Measurements from ENCODE around the gene KCNC1.

KCNC1 gene

DNA sequence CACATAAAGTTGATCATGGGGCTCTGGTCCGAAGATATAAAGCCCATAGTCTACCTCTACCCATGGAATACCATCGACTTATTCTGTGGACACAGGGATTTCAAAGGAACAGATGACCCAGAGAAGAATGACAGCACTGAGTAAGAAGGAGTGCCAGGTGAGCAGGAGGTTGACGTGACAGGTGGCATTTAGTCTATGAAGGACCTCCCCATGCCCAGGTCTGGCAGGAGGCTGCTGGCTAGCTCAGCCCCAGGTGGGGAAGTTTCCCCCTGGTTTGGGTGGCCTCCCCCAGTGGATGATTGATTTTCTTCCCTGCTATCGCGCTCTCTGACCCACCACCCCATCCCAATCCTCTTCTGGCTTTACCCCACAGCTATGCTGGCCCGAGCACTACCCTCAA lies 39.1 kb downstream of the KCNC1 start:
- DNase-seq (ENCODE audit: low spot score), result no peak

DNA sequence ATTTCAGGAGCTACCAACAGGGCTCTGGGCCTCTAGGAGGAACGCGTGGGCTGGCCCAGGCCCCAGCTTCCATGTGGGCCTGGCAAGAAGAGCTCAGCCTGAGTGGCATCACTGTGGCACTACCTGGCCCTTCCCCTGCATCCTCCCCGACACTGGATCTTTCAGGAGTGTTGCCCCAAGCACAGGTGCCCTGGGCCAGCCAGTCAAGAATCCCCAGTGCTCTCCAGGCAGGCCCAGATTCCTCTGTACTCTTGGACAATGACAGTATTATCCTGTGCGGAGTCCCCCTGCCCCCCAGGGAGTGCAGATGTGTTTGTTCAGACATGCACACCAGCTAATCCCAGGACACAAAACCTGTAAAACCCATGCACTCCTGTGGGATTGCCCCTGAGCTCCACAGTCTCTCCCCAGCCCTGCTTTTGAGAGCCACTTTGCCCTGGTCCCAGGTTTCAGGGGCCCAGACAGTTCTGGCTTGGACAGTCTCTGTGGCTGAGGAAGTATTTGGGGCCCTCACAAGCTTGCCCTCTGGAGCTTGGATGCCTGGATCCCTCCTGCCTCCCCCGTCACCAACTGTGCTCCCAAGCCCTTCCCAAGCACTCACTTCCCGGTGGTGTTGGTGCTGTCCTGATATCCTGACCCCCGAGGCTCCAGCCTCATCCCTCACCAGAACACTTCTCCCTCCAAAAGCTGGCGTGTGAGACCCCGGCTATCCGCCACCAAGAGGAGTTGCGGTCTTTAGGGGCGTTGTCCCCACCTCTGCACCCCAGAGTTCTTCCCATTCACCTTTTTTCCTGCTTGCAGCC lies 39.9 kb downstream of the KCNC1 start:
- DNase-seq (ENCODE audit: low spot score), result no peak

DNA sequence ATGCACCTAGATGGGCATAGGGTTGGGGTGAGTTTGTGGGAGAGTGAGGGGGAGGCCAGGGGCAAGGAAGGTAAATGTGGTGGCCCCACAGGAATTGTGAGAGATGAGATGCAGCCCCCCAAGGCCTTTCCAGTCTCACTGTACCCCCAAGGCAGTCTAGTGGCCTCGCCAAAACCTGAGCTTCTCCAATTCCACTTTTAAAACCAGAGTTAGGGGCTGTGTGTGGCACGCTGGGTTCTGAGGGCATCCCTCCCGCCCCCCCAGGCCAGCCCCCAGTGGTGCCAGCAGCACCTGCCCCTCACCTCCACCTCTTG lies 40.4 kb downstream of the KCNC1 start:
- no peak for DNase-seq (ENCODE audit: low spot score)

DNA sequence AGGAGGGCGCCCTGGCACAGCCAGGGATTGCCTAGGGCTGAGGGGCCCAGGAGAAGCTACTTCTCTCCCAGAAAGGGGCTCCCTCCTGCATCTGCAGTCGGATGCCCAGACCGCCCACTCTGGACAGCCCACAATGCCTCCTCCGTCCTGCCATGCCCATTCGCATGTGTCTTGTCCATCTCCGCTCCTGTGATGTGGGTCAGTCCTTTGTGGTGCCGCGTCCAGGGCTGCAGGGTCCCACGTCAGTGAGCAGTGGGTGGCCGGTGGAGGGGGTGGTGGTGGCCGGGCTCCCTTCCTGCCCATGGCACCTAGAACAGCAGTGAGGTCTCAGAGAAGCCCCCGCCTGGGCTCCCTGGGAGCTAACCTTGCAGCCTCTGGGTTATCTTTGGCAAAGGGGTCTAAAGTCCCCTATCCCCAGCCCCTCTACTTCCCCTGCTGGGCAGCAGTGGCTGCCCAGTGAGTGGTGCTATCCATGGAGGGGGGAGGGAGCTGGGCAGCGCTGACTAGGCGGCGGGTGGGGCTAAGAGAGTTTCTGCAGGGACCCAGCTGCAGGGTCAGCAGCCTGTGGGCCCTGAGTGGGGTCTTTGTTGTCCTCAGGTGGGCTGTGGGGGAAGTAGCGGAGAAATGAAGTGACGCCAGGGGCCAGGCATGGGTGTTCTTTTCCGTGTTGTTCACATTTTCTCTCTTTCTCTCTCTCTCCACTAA lies 41.1 kb downstream of the KCNC1 start:
- DNase-seq (ENCODE audit: low spot score), result no peak

DNA sequence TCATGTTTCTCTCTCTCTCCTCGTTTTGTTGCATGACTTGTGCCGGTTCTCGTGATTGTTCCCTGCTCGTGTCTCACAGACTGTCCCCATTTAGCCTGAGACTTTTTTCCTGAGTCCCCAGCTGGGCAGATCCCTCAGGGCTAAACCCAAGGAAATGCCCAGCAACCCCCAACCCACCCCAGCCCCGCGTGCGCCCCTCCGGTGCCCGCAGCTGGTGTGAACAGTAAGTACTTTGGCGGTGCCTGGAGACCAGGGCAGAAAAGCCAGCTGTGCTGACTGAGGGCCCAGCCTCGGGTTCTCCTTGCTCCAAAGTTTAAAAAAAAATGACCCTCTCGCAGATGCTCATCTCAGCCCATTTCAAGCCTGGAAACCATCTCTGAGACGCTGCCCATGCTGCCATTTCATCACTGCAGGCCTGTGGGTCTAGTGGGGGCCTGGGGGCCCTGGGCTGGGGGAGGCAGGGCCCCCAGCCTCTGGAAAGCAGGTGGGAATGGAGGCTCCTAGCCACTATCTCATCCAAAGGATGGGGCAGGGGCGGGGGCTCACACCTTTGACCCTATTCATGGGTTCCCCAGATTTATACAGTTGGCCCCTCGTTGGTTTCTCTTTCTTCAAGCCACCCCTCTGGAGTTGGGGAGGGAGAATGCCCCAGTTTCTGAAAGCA lies 41.8 kb downstream of the KCNC1 start:
- DNase-seq (ENCODE audit: low spot score), result no peak

DNA sequence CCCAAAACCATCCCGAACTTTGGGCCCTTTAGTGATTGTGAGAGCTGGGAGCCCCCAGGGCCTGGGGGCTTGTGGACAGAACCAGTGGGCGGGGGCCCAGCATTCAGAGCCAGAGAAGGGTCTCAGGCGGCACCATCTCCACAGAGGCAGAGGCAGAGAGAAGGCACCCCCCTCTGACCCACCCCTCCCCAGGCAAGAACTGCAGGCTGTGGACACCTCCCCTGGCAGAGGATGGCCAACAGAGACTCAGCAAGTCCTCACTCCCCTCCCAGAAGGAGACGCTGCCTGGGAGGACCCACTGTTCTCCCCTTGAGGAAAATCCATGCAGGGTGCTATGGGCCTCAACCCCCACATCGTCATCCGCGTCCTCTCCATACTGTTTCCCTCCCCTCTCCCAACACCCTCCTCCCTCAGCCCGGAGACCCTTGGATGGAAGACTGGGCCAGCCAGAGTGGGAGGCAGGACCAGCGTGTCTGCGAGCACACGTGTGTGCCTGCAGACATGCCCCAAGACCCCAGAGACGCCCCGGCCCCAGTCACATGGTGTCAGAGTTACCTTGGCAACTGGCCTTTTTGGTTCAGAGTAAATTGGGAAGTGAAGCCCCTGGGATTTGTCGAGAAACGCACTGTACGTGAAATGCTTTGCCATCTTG lies 42.6 kb downstream of the KCNC1 start:
- DNase-seq (ENCODE audit: low spot score), result no peak

DNA sequence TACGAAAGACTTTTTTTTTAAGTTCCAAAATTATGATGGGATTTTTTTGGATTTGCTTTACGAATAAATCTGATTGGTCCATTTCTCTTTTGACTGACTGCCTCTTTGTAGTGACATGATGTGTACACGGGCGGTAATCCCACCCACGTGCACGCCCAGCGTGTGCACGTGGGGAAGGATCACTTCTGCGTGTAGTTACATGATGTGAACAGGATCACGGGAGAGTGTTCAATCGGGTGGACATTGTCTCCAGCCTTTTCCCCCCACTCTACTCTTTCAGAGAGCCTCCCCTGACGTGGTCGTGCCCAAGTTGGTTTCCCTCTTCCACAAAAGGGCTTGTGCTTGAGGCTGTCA lies 43.1 kb downstream of the KCNC1 start:
- DNase-seq (ENCODE audit: low spot score), result no peak

DNA sequence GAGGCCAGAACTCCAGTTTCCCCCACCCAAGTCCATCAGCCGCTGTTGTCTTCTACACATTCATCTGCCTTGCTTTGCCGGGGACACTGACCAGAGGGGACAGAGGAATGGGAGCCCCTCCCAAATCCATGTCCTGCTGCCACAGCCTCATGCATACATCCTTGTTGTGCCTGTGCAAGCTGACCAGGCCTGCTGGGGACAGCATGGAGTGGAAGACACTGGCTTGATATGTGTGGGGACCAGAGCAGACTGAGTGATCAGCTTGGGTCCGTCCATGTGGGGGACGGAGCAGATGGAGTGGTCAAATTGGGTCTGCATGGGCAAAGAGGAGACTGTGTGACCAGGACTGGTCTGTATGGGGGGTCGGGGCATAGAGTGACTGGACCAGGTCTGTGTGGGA lies 43.8 kb downstream of the KCNC1 start:
- DNase-seq (ENCODE audit: low spot score), result no peak

DNA sequence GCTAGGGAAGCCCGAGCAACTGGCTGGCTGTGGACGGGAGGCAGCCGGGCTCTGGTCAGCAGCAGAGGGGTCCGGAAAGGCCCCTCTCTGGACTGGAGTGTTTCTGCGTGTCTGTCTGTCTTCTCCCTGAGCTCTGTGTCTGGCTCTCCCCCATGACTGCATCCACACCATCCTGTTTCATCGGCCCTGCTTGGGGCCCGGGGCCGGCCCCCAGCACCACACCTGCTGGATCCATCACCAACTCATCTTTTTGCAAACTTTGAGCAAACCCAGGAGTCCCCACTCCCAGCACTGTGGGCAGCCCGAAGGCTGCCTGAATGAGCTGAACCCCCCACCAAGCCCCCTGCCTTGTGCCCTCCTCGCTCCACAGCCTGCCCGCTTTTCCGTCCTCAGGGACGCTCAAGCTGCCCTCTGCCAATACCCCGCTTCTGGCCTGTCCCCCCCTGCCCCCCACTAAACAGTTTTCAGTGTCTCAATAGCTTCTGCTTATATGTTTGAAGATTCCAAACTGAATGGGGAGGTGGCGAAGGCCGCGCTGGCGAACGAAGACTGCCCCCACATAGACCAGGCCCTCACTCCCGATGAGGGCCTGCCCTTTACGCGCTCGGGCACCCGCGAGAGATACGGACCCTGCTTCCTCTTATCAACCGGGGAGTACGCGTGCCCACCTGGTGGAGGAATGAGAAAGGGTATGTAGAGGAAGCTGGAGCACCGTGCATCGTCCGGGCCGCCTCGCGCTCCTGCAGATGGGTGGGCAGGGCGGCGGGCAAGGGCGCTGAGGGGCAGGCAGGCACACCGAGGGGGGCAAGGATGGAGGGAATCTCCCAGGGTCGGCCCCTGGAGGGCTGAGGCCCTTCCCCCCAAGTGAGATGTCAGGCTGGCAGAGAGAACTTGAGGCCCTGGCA lies 44.6 kb downstream of the KCNC1 start:
- DNase-seq (ENCODE audit: low spot score), result no peak

DNA sequence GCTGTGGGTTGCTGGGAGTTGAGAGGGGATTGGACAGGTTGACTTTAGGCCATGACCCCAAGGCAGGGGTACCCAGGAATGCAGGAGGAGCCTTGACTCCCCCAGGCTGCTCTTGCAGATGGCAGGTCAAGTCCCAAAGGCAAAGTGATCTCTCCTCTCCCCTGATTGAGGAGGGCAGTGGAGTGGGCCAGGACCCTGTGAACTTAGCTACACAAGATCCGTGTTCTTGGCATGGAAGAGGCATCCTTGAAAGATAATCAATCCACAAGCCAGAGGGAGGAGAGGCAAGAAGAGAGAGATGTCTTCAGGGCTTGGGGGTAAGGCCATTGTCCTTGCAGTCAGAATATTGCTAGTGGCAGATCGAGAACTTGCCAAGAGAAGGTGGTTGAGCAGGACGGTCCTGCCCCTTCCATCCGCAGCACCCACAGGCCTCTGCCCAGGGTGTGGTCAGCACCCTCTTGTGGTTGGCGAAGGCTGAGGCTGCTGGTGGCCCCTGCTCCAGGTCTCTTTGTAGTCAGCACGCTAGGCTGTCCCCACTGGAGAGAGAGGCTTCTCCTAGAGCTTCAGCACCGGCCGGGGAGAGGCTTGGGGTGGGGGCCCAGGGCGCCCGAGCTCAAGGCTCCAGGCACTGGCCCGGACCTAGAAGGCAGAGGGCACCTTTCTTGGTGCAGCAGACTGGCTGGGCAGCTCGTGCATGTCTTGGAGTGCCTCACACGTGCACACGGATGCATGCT lies 45.4 kb downstream of the KCNC1 start:
- DNase-seq (ENCODE audit: low spot score), result no peak

DNA sequence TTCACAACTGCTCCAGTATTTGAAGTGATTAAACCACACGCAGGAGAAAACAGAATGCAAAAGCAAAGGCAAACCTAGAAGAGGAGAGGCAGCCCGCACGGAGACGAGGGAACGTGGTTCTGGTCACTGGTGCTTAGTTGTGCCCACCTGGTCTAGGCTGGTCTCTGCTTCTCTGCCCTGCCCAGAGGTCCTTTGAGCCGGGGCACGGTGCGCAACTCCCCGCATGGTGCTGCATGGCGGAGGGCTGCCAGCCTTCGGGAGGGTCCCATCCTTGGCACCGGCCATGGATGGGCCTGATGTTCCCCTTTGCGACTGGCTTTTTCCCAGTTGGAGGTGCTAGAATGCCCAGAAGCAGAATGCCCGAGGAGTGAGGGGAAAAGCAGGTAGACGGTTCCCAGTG lies 46.1 kb downstream of the KCNC1 start:
- DNase-seq (ENCODE audit: low spot score), result no peak

DNA sequence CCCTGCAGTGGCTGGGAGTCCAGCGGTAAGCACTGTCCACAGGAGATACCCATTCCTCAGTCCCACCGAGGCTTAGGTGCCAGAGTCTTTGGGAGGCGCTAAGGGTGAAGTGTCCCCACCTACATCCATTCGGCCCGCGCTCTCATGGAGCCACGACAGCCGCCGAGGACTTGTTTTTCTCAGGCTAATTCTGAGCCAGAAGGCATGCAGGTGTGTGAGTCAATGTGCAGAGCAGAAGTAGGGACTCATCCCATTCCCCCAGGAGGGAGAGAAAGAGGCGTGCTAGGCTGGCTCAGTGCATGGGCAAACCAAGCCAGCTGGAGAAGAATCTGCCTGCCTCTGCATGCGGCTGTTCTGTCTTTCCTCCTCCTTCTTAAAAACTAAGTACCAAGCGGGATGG lies 46.6 kb downstream of the KCNC1 start:
- no peak for DNase-seq (ENCODE audit: low spot score)

DNA sequence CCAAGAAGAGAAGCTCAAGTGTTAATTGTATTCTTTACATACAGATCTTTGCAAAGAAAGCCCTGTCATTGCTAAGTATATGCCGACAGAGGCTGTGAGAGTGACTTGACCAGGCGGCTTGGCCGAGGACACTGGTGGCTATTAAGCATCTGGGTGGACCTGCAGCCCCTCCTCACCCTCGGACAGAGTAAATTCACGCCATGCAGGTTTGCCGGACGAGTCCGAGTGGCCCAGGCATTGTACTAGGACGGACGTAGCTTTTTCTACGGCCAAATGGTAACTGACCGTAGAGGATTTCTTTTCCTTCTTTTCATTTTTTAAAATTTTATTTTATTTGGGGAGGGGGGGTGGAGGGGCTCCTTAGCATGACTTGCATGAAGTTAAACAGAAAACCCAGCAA lies 47.0 kb downstream of the KCNC1 start:
- no peak for DNase-seq (ENCODE audit: low spot score)

DNA sequence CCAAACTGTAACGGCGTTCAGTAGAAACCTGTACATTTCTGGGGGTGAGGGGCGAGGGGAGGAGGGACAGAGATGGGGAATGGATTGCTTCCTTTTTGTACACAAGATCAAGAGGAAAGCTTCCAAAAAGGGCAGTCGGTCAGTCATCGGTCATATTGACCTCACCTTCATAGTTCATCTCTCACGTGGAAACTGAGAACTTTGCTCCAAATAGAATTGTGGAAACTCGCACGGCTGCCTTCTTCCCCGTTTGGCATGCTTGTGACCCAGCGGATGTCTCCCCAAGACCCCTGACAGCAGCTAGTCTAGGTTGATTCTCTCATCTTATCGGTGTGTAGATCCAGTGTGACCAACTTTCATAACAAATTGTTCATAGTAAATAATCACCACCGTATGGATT lies 47.6 kb downstream of the KCNC1 start:
- no peak for DNase-seq (ENCODE audit: low spot score)

DNA sequence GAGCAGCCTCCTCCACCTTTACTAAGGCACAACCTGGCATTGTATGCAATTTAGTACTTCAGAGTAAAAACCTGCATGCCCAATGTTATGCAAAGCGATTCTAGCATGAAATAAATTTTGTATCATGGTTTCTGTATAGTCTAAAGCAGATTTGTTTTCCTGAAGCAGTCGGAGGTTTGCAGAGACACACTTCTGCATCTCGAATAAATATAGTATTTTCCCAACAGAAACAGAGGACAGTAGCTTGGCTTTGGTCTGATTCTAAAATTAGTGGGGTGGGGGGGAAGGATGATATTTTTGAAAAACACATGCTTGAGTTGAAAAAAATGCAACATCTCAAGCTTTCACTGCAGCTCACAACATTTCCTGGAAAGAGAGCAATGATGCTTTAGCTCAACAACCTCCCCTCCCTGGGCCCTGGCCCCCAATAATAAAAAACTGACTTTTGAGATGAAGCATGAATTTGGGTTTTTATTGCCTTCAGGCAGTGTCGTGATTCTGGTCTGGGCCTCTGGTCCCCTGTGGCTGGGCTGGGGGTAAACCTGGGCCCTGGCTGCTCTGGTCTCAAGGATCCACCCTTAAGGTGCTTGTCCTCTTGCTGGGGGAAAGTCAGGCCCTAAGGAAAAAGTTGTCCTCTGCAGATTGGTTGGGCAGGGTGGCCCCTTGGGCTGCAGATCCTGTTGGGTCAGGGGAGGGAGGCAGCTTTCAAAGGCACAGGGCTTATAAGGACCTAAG lies 48.2 kb downstream of the KCNC1 start:
- DNase-seq (ENCODE audit: low spot score), result no peak

DNA sequence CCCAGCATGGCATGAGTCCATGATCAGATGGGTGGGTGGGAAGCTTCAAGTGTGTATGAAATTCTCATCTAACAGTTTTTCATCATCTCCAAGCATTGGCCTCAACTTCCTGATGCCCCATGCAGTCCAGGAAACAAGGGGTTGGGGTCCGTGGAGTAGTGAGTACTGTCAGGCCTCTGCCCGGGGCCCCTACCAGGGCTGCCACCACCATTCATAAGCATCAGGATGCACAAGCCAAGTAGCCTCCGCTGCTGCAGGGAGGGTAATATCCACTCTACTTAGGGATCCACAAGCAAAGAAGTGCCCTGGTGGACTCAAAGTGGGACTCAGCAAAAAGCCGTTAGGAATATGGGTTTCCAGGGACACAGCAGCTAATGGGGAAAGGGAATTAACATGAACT lies 49.3 kb downstream of the KCNC1 start:
- no peak for DNase-seq (ENCODE audit: low spot score)

DNA sequence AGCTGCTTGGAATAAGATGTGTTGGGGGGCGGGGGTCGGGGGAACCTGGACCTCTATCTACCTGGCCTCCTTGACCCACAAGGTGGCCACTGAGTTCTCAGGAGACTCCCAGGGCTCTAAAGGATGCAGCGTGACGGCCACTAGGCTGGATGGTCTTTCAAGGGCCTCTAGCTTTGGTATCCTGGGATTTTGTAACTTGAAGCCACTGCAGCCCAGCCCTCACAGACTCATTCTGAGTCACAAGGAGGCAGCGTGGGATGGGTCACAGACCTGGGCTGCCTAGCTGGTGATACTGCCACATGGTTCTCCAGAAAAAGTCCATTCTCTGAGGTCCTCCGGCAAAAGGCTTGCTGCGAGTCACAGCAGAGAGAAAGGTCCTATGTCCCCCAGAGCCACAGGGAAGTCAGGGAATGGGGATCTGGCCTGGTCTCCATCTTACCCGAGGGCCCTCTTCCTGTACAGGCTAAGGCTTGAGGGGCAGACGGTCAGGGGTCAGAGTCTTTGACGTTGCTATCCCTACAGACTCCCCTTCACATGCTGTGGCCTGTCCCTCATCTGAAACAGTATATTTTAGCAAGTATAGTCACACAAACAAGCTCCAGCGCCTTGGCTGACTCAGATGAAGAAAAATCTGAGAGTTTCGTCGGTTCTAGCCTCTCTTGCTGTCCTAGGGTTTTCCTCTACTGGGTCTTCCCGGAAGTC lies 52.4 kb downstream of the KCNC1 start:
- no peak for DNase-seq (ENCODE audit: low spot score)

DNA sequence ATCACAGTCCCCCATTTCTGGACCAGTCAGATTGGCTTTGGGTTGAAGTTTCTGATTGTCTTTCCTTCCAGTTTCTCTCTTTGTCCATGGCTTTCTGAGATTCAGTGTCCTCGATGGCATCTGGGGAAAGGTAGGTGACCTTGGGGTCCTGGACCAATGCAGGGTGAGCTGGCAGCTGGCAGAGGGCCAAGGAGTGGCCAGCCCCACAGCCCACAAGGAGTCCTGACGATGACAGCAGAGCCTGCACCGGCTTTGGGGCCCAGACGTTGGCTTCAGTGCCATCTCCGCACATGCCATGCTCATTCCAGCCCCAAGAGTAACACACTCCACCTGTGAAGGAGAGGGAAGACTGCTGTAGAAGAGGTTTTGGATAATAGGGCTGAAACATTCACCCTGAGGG lies 53.5 kb downstream of the KCNC1 start:
- no peak for DNase-seq (ENCODE audit: low spot score)

DNA sequence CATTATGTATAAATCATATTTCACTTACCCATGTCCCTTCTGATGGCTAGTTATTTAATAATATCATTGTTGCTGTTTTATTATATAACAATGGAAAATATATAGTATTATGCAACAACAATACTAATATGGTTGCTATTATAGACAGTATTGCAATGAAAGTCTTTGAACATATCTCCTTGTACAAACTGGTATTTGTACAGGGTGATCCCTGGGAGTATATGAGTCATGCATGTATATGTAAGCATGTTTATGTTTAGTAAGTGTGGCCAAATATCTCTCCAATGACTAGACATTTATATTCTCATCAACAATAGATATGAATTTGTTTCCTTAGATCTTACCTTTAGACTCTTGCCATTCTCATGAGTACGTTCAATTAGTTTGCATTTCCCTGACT lies 55.9 kb downstream of the KCNC1 start:
- DNase-seq (ENCODE audit: low spot score), result no peak

DNA sequence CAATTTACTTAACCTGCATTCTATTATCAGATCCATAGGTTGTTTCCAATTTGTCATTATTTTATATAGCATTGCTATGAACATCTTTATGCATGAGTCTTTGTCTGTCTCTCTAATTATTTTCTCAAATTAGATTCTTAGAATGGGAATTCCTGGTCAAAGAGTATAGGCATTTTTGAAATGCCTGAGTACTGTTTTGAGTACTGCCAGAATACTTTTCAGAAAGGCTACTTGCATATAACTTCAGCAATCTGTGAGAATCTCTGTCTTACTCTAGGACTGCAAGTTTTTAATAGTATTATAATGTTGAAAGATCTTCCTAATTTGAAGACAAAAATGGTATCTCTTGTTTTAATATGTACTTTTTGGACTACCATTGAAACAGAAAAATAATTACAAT lies 56.6 kb downstream of the KCNC1 start:
- no peak for DNase-seq (ENCODE audit: low spot score)

Measured in putamen (tissue), 1 donor.